WTC11 (cell line): ENCODE measurements around the gene WDR49. TPM values are rescaled to one million over a fixed set of nuclear protein-coding genes. Genes with fewer than 3 reads are reported as not detected.
A peak's percentile ranks its signal among the peaks of the same experiment; 100 is the strongest.

Experiments used
- ATAC-seq: fragments of 200-7000 bp; cut with Tn5 transposase; 2 replicates; pipeline ENCODE4 v1.10.0; 2021; ENCODE audit warnings: mild to moderate bottlenecking, moderate library complexity
- CTCF ChIA-PET: fragments of 300-600 bp; sonication (Branson Sonifier 250); formaldehyde crosslinking; loops from one replicate; lab custom pipeline; 2021; ENCODE audit warnings: antibody characterized with exemption; lab: Charles Lee
- POLR2A ChIA-PET: fragments of 350-600 bp; sonication (Branson Sonifier 250); formaldehyde crosslinking; loops from one replicate; lab custom pipeline; 2021; ENCODE audit warnings: antibody characterized with exemption; lab: Charles Lee
- DNase-seq: peaks from one replicate; pipeline ENCODE4 v3.0.0; 2021; ENCODE audit warnings: low spot score
- H3K27ac Mint-ChIP-seq: 2 replicates; pipeline ENCODE4 v1.8.0; 2021; ENCODE audit warnings: mixed read lengths
- H3K27me3 Mint-ChIP-seq: 2 replicates; pipeline ENCODE4 v1.8.0; 2021; ENCODE audit warnings: low read depth, mild to moderate bottlenecking, moderate library complexity, mixed read lengths
- H3K36me3 Mint-ChIP-seq: 2 replicates; pipeline ENCODE4 v1.8.0; 2021; ENCODE audit warnings: mixed read lengths
- H3K4me1 Mint-ChIP-seq: 2 replicates; pipeline ENCODE4 v1.8.0; 2022; ENCODE audit warnings: mixed read lengths
- H3K4me3 Mint-ChIP-seq: 2 replicates; pipeline ENCODE4 v1.8.0; 2021; ENCODE audit warnings: mild to moderate bottlenecking, moderate library complexity, mixed read lengths
- H3K9me3 Mint-ChIP-seq: 2 replicates; pipeline ENCODE4 v1.8.0; 2021; ENCODE audit warnings: mixed read lengths
- AFF4 ChIP-seq: sonication (generic); formaldehyde crosslinking; IDR thresholded peaks from 2 replicates; pipeline ENCODE4 v1.8.1; 2023; ENCODE audit warnings: mild to moderate bottlenecking, missing genetic modification reagents, borderline replicate concordance
- ATF1 ChIP-seq: sonication (generic); formaldehyde crosslinking; IDR thresholded peaks from 2 replicates; pipeline ENCODE4 v1.8.1; 2023; ENCODE audit warnings: mild to moderate bottlenecking, moderate library complexity, missing genetic modification reagents
- ATF3 ChIP-seq: sonication (generic); formaldehyde crosslinking; conservative IDR thresholded peaks from 2 replicates; pipeline ENCODE4 v1.8.1; 2022; ENCODE audit warnings: mild to moderate bottlenecking, missing genetic modification reagents
- CBFB ChIP-seq: sonication (generic); formaldehyde crosslinking; IDR thresholded peaks from 2 replicates; pipeline ENCODE4 v1.8.1; 2022; ENCODE audit warnings: mild to moderate bottlenecking, low read depth, missing genetic modification reagents
- CDX4 ChIP-seq: fragments of 250-450 bp; sonication (Bioruptor Pico); IDR thresholded peaks from 2 replicates; pipeline ENCODE4 v1.9.0; 2021; ENCODE audit warnings: moderate library complexity, mild to moderate bottlenecking, inconsistent platforms, borderline replicate concordance
- CREM ChIP-seq: sonication (generic); formaldehyde crosslinking; IDR thresholded peaks from 2 replicates; pipeline ENCODE4 v1.8.1; 2022; ENCODE audit warnings: mild to moderate bottlenecking, missing genetic modification reagents, moderate library complexity
- CTCF ChIP-seq: fragments of 200-600 bp; IDR thresholded peaks from 2 replicates; pipeline ENCODE4 v1.8.0; 2022; ENCODE audit warnings: antibody characterized with exemption
- EMX1 ChIP-seq: fragments of 250-450 bp; sonication (Bioruptor Pico); IDR thresholded peaks from 2 replicates; pipeline ENCODE4 v1.8.0; 2021; ENCODE audit warnings: mild to moderate bottlenecking
- FOXJ3 ChIP-seq: sonication (generic); formaldehyde crosslinking; IDR thresholded peaks from 2 replicates; pipeline ENCODE4 v1.9.0; 2021; ENCODE audit warnings: missing genetic modification reagents, mild to moderate bottlenecking, borderline replicate concordance
- FOXK1 ChIP-seq: sonication (generic); formaldehyde crosslinking; IDR thresholded peaks from 2 replicates; pipeline ENCODE4 v1.8.0; 2022; ENCODE audit warnings: mild to moderate bottlenecking, moderate library complexity, missing genetic modification reagents
- FOXP1 ChIP-seq: sonication (generic); formaldehyde crosslinking; IDR thresholded peaks from 2 replicates; pipeline ENCODE4 v1.8.0; 2022; ENCODE audit warnings: missing genetic modification reagents, mild to moderate bottlenecking, moderate library complexity, borderline replicate concordance
- FOXP4 ChIP-seq: sonication (generic); formaldehyde crosslinking; IDR thresholded peaks from 2 replicates; pipeline ENCODE4 v1.8.0; 2022; ENCODE audit warnings: mild to moderate bottlenecking, missing genetic modification reagents
- GABPB1 ChIP-seq: sonication (generic); formaldehyde crosslinking; IDR thresholded peaks from 2 replicates; pipeline ENCODE4 v1.8.1; 2023; ENCODE audit warnings: mild to moderate bottlenecking, missing genetic modification reagents
- IRF2 ChIP-seq: sonication (generic); formaldehyde crosslinking; IDR thresholded peaks from 2 replicates; pipeline ENCODE4 v1.8.0; 2022; ENCODE audit warnings: low read depth, missing genetic modification reagents, borderline replicate concordance
- KAT7 ChIP-seq: sonication (generic); formaldehyde crosslinking; IDR thresholded peaks from 2 replicates; pipeline ENCODE4 v1.8.1; 2023; ENCODE audit warnings: missing genetic modification reagents, mild to moderate bottlenecking, borderline replicate concordance
- MXD4 ChIP-seq: fragments of 250-450 bp; sonication (Bioruptor Pico); IDR thresholded peaks from 2 replicates; pipeline ENCODE4 v1.8.0; 2021; ENCODE audit warnings: mild to moderate bottlenecking, moderate library complexity, borderline replicate concordance
- MYBL2 ChIP-seq: sonication (generic); formaldehyde crosslinking; IDR thresholded peaks from 2 replicates; pipeline ENCODE4 v1.8.1; 2023; ENCODE audit warnings: mild to moderate bottlenecking, moderate library complexity, missing genetic modification reagents
- NFYB ChIP-seq: sonication (generic); formaldehyde crosslinking; conservative IDR thresholded peaks from 2 replicates; pipeline ENCODE4 v1.8.0; 2022; ENCODE audit warnings: low read depth, missing genetic modification reagents
- RORB ChIP-seq: fragments of 250-450 bp; sonication (Bioruptor Pico); IDR thresholded peaks from 2 replicates; pipeline ENCODE4 v1.9.0; 2021; ENCODE audit warnings: mild to moderate bottlenecking
- TEAD4 ChIP-seq: sonication (generic); formaldehyde crosslinking; IDR thresholded peaks from 2 replicates; pipeline ENCODE4 v1.8.0; 2022; ENCODE audit warnings: mild to moderate bottlenecking, missing genetic modification reagents
- TP53 ChIP-seq: sonication (generic); formaldehyde crosslinking; IDR thresholded peaks from 2 replicates; pipeline ENCODE4 v1.8.1; 2023; ENCODE audit warnings: mild to moderate bottlenecking, missing genetic modification reagents
- ZNF263 ChIP-seq: sonication (generic); formaldehyde crosslinking; IDR thresholded peaks from 2 replicates; pipeline ENCODE4 v1.8.1; 2022; ENCODE audit warnings: low read depth, mild to moderate bottlenecking, moderate library complexity, missing genetic modification reagents
- ZNF281 ChIP-seq: sonication (generic); formaldehyde crosslinking; IDR thresholded peaks from 2 replicates; pipeline ENCODE4 v1.8.0; 2023; ENCODE audit warnings: mild to moderate bottlenecking, missing genetic modification reagents
- ZNF416 ChIP-seq: fragments of 250-450 bp; sonication (Bioruptor Pico); IDR thresholded peaks from 2 replicates; pipeline ENCODE4 v1.9.0; 2021; ENCODE audit warnings: mild to moderate bottlenecking, inconsistent platforms
- ZNF425 ChIP-seq: fragments of 250-450 bp; sonication (Bioruptor Pico); conservative IDR thresholded peaks from 2 replicates; pipeline ENCODE4 v1.9.0; 2021; ENCODE audit warnings: mild to moderate bottlenecking
- total RNA-seq: library from RNA; stranded (reverse); gene quantifications from 3 replicates; pipeline ENCODE4 v1.2.3, GENCODE V29; 2021

WDR49 gene
- total RNA-seq, 1 experiment from 2014 or later, result 0.92 TPM

GRCh38 chr3:167626490-167626889 is 27.3 kb downstream of the WDR49 start (continued):
- TF ChIP-seq ZNF425 (CRISPR knock-in tag) (no peak), CBFB (no peak), FOXJ3 (CRISPR knock-in tag) (no peak), RORB (CRISPR knock-in tag) (no peak), TP53 (CRISPR knock-in tag) (no peak), MXD4 (no peak), EMX1 (CRISPR knock-in tag) (no peak), KAT7 (CRISPR knock-in tag) (no peak), ATF1 (no peak), FOXP1 (CRISPR knock-in tag) (no peak), ZNF416 (no peak), CTCF (no peak), ZNF263 (CRISPR knock-in tag) (no peak)

- Mint-ChIP-seq H3K4me1 (peaks cover 4% of the 10 kb centered on the region; the same call in 1 of the 2 replicates), H3K9me3 (no peaks in the 10 kb centered on the region), H3K4me3 (no peak overlapping the region), H3K27ac (no peak overlapping the region), H3K27me3 (no peaks in the 10 kb centered on the region), H3K36me3 (no peaks in the 10 kb centered on the region)
- ATAC-seq, result peak; percentile 66; the same call in 1 of the 2 replicates
- ChIA-PET POLR2A (no interaction called here), CTCF (interaction anchor here (1.9 kb wide), 1 partner anchor 235 kb away, joined by 5 read pairs; the partner anchor contains the start of gene ZBBX)
- DNase-seq, result no peak
- TF ChIP-seq TEAD4 (CRISPR knock-in tag), result no peak
- no peak for TF ChIP-seq ZNF281 (CRISPR knock-in tag)
- TF ChIP-seq CREM (CRISPR knock-in tag), result no peak
- no peak for TF ChIP-seq GABPB1 (CRISPR knock-in tag)
- TF ChIP-seq FOXP4 (CRISPR knock-in tag), result no peak
- TF ChIP-seq MYBL2 (CRISPR knock-in tag), result no peak
- no peak for TF ChIP-seq AFF4
- no peak for TF ChIP-seq ATF3
- TF ChIP-seq CBFB, result no peak
- no peak for TF ChIP-seq ZNF416
- TF ChIP-seq IRF2 (CRISPR knock-in tag), result no peak
- no peak for TF ChIP-seq FOXK1 (CRISPR knock-in tag)
- no peak for TF ChIP-seq CDX4
- TF ChIP-seq ATF1, result no peak
- TF ChIP-seq NFYB (CRISPR knock-in tag), result no peak
Measured at GRCh38 chr3:167615030-167615429, 38.7 kb downstream of the WDR49 start.
